Activated CD4-positive, alpha-beta T cell treated with anti-CD3 and anti-CD28 coated beads for 1 hour (primary cell): ENCODE data around the gene WNT6.

Experiments used
- DNase-seq: peaks from one replicate; pipeline ENCODE4 v3.0.0-alpha.2; 2020

Gene WNT6

GRCh38 chr2:218894151-218894879 is 34.7 kb downstream of the WNT6 start:
- no peak for DNase-seq

GRCh38 chr2:218894880-218895157 is 35.2 kb downstream of the WNT6 start:
- DNase-seq = no peak

GRCh38 chr2:218895326-218895725 is 35.7 kb downstream of the WNT6 start:
- DNase-seq = no peak

GRCh38 chr2:218895759-218896500 is 36.3 kb downstream of the WNT6 start:
- no peak for DNase-seq

GRCh38 chr2:218896501-218897393 is 37.1 kb downstream of the WNT6 start:
- DNase-seq = peak; percentile 82

GRCh38 chr2:218897394-218898108 is 37.9 kb downstream of the WNT6 start:
- no peak for DNase-seq

- peak; percentile 72 for DNase-seq
Observed at GRCh38 chr2:218898109-218898878, 38.7 kb downstream of the WNT6 start.

- no peak for DNase-seq
Observed at GRCh38 chr2:218899147-218899546, 39.5 kb downstream of the WNT6 start.

- DNase-seq = no peak
Observed at GRCh38 chr2:218902427-218902826, 42.8 kb downstream of the WNT6 start.

GRCh38 chr2:218904176-218904575 is 44.6 kb downstream of the WNT6 start:
- no peak for DNase-seq

GRCh38 chr2:218908721-218909619 is 49.4 kb downstream of the WNT6 start:
- DNase-seq = peak; percentile 80

- DNase-seq = no peak
Observed at GRCh38 chr2:218910741-218911140, 51.1 kb downstream of the WNT6 start.

- DNase-seq = no peak
Observed at GRCh38 chr2:218920504-218920903, 60.9 kb downstream of the WNT6 start.
